ENCODE results near the gene FBXW12. TPM values are rescaled to one million over a fixed set of nuclear protein-coding genes. Genes with fewer than 3 reads are reported as not detected.
A peak's percentile ranks its signal among the peaks of the same experiment; 100 is the strongest.

FBXW12 gene
- total RNA-seq, 1 experiment from 2014 or later = not detected

DNA sequence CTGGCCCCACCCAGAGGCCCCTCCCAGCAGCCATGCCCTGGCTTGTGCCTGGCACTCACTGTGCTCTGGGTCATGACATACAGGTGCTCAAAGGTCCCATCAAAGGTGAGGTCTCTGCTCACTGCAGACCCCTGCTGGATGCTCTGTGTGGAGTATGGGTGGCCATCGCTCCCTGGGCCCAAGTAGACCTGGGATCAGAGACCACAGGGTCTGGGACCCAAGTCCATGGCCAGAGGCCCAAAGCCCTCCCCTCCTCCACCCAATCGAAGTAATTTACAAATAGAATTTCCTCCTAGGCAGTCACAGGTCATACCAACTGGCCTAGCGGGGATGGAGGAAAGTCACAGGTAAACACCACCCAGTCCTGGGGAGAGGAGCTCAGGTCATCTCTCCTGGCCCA lies 50.3 kb downstream of the FBXW12 start:
- Histone ChIP-seq H3K4me1 (ENCODE audit: control insufficient read depth in 1 of 2, insufficient read depth in 2 of 2, low read length in 2 of 2) (no peaks in the 10 kb centered on the region; a peak in 1 of 4 replicates), H3K9me3 (ENCODE audit: control insufficient read depth in 1 of 2, insufficient read depth in 1 of 2, low read depth in 1 of 2, low read length in 2 of 2) (no peaks in the 10 kb centered on the region), H3K27me3 (ENCODE audit: insufficient read depth, low read length) (no peaks in the 10 kb centered on the region), H3K79me2 (ENCODE audit: insufficient read depth, low read length) (no peaks in the 10 kb centered on the region), H2AFZ (ENCODE audit: low read depth, low read length, poor library complexity, severe bottlenecking) (no peak overlapping the region), H3K4me2 (ENCODE audit: low read length) (no peak overlapping the region), H4K20me1 (ENCODE audit: insufficient read depth) (no peaks in the 10 kb centered on the region), H3K27ac (ENCODE audit: low read depth, low read length) (no peak overlapping the region), H3K9me2 (ENCODE audit: insufficient read depth) (no peaks in the 10 kb centered on the region), H3K9ac (ENCODE audit: low read length) (no peak overlapping the region), H3K4me3 (replicated peaks in 1 of 2; ENCODE audit: low read depth in 1 of 2, low read length in 2 of 2) (no peak overlapping the region), H3K36me3 (ENCODE audit: control insufficient read depth in 1 of 2, insufficient read depth in 2 of 2, low read length in 2 of 2) (no peaks in the 10 kb centered on the region)
- POLR2A ChIA-PET = no interaction called here
- intact Hi-C loops (cut with micrococcal nuclease) = no loop called here
- DNase-seq (ENCODE audit: low read depth, low spot score) = no peak
- peak; percentile 57 for ATAC-seq
- RAD21 ChIA-PET (ENCODE audit: low non-redundant PET in 1 of 2, low total read pairs in 2 of 2, uncharacterized antibody in 2 of 2, unreplicated experiment in 2 of 2) = no interaction called here
- BruUV-seq (replicated peaks) = no TSS peak
- CTCF ChIA-PET = interaction anchor here (2.0 to 3.5 kb wide), 2 partner anchors 14 to 21 kb away, joined by 7 to 18 read pairs; no protein-coding TSS in a partner anchor
- TF ChIP-seq SIN3A (IDR thresholded peaks at IDR 0.05; ENCODE audit: low read depth) (no peak), EGR1 (IDR thresholded peaks at IDR 0.05; ENCODE audit: low read depth) (no peak)
- TF ChIP-seq, protein P1, sequence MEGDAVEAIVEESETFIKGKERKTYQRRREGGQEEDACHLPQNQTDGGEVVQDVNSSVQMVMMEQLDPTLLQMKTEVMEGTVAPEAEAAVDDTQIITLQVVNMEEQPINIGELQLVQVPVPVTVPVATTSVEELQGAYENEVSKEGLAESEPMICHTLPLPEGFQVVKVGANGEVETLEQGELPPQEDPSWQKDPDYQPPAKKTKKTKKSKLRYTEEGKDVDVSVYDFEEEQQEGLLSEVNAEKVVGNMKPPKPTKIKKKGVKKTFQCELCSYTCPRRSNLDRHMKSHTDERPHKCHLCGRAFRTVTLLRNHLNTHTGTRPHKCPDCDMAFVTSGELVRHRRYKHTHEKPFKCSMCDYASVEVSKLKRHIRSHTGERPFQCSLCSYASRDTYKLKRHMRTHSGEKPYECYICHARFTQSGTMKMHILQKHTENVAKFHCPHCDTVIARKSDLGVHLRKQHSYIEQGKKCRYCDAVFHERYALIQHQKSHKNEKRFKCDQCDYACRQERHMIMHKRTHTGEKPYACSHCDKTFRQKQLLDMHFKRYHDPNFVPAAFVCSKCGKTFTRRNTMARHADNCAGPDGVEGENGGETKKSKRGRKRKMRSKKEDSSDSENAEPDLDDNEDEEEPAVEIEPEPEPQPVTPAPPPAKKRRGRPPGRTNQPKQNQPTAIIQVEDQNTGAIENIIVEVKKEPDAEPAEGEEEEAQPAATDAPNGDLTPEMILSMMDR (IDR thresholded peaks at IDR 0.05 in 2 of 3, conservative IDR thresholded peaks at IDR 0.05 in 1 of 3; ENCODE audit: borderline replicate concordance in 1 of 3, insufficient read depth in 1 of 3, low read depth in 2 of 3, low read length in 2 of 3) = peak in 2 of 3 experiments; percentile 25 to 36; a peak in 3 of 6 replicates

GRCh38 chr3:48422681-48423080 lies 50.7 kb downstream of the FBXW12 start:
- Histone ChIP-seq H3K9me2 (ENCODE audit: insufficient read depth) (no peaks in the 10 kb centered on the region), H3K79me2 (ENCODE audit: insufficient read depth, low read length) (no peaks in the 10 kb centered on the region), H3K9ac (ENCODE audit: low read length) (no peak overlapping the region), H2AFZ (ENCODE audit: low read depth, low read length, poor library complexity, severe bottlenecking) (no peak overlapping the region), H3K27me3 (ENCODE audit: insufficient read depth, low read length) (no peaks in the 10 kb centered on the region), H3K4me1 (ENCODE audit: control insufficient read depth in 1 of 2, insufficient read depth in 2 of 2, low read length in 2 of 2) (peaks cover 0 to 2% of the 10 kb centered on the region in 2 experiments; a peak in 2 of 4 replicates), H3K9me3 (ENCODE audit: control insufficient read depth in 1 of 2, insufficient read depth in 1 of 2, low read depth in 1 of 2, low read length in 2 of 2) (no peaks in the 10 kb centered on the region), H3K36me3 (ENCODE audit: control insufficient read depth in 1 of 2, insufficient read depth in 2 of 2, low read length in 2 of 2) (no peaks in the 10 kb centered on the region), H3K4me2 (ENCODE audit: low read length) (no peak overlapping the region), H3K4me3 (replicated peaks in 1 of 2; ENCODE audit: low read depth in 1 of 2, low read length in 2 of 2) (no peak overlapping the region), H3K27ac (ENCODE audit: low read depth, low read length) (no peak overlapping the region), H4K20me1 (ENCODE audit: insufficient read depth) (no peaks in the 10 kb centered on the region)
- intact Hi-C loops (cut with micrococcal nuclease) = no loop called here
- BruUV-seq (replicated peaks) = no TSS peak
- POLR2A ChIA-PET = no interaction called here
- CTCF ChIA-PET = interaction anchor here (1.0 to 3.5 kb wide), 3 partner anchors 10 to 22 kb away, joined by 4 to 18 read pairs (median 7); no protein-coding TSS in a partner anchor
- DNase-seq (ENCODE audit: low read depth, low spot score) (no peak), ATAC-seq (no peak)
- RAD21 ChIA-PET (ENCODE audit: low non-redundant PET in 1 of 2, low total read pairs in 2 of 2, uncharacterized antibody in 2 of 2, unreplicated experiment in 2 of 2) = no interaction called here
- TF ChIP-seq, protein P2, sequence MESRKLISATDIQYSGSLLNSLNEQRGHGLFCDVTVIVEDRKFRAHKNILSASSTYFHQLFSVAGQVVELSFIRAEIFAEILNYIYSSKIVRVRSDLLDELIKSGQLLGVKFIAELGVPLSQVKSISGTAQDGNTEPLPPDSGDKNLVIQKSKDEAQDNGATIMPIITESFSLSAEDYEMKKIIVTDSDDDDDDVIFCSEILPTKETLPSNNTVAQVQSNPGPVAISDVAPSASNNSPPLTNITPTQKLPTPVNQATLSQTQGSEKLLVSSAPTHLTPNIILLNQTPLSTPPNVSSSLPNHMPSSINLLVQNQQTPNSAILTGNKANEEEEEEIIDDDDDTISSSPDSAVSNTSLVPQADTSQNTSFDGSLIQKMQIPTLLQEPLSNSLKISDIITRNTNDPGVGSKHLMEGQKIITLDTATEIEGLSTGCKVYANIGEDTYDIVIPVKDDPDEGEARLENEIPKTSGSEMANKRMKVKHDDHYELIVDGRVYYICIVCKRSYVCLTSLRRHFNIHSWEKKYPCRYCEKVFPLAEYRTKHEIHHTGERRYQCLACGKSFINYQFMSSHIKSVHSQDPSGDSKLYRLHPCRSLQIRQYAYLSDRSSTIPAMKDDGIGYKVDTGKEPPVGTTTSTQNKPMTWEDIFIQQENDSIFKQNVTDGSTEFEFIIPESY (IDR thresholded peaks at IDR 0.05; ENCODE audit: extremely low read depth, insufficient replicate concordance, low read length) = no peak
- TF ChIP-seq EZH2 (IDR thresholded peaks at IDR 0.05) (no peak), FOSL1 (IDR thresholded peaks at IDR 0.05; ENCODE audit: low read depth) (no peak), TCF7L2 (IDR thresholded peaks at IDR 0.05; ENCODE audit: borderline replicate concordance, extremely low read depth, insufficient read depth, insufficient read length) (no peak), SRF (IDR thresholded peaks at IDR 0.05; ENCODE audit: low read depth) (no peak), ZFX (IDR thresholded peaks at IDR 0.05) (no peak), ZNF274 (IDR thresholded peaks at IDR 0.05; ENCODE audit: low read depth, low read length) (no peak), YY1 (IDR thresholded peaks at IDR 0.05; ENCODE audit: extremely low read depth, insufficient replicate concordance, low read depth, low read length) (no peak), RAD21 (IDR thresholded peaks at IDR 0.05; ENCODE audit: low read depth) (no peak), ELF1 (IDR thresholded peaks at IDR 0.05; ENCODE audit: borderline replicate concordance, low read depth) (no peak), SIN3A (IDR thresholded peaks at IDR 0.05; ENCODE audit: low read depth) (no peak)

All from HCT116 (cell line).